Measurements from ENCODE around the gene MGA.

Gene MGA

DNA sequence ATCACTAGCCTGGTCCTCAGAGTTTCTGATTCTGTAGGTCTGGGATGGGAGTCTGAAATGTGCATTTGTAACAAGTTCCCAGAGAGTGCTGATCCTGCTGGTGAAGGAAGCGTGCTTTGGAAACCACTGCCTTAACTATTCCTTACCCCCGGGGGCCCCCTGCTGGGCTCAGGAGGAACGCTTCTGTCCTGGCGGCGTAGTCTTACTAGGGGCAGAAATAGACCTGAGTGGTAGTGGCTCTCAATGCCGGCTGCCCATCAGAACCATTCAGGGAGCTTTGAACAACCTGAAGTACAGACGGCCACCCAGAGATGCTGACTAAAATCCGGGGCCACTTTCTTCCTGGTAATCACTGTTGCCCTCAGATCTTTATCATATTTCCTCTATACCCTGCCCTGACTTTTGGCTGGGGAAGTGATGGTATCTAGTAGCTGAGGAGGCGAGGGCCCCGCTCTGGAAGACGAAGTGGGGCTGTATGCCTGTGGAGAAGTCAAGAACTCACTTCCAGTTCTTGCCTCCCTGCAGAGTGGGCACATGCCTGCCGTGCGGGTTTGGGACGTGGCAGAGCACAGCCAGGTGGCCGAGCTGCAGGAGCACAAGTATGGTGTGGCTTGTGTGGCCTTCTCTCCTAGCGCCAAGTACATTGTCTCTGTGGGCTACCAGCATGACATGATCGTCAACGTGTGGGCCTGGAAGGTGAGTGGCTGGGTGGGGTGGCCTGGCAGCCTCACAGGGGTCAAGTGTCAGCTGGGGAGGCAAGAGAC, 151.4 kb downstream of the MGA start:
- DNase-seq, result peak; percentile 86

DNA sequence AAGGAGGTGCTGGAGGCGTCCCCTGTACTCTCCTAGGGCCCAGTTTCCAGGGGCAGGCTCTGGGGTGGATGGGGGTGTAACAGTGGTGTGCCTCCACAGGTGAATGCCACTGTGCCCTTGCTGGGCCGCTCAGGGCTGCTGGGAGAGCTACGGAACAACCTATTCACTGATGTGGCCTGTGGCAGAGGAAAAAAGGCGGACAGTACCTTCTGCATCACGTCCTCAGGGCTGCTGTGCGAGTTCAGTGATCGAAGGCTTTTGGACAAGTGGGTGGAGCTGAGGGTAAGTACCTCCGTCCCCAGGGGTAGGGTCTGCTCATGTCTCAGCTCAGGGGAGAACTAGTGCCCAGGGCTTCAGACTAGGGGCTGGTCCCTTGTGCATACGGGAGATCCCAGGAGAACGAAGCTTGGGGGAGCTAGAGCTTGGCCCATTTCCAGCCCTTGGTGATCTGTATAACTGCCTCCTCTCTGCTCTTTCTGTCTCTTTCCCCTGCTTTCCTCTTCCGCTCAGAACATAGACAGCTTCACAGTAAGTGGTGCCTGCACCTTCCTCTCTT, 152.7 kb downstream of the MGA start:
- DNase-seq, result no peak

DNA sequence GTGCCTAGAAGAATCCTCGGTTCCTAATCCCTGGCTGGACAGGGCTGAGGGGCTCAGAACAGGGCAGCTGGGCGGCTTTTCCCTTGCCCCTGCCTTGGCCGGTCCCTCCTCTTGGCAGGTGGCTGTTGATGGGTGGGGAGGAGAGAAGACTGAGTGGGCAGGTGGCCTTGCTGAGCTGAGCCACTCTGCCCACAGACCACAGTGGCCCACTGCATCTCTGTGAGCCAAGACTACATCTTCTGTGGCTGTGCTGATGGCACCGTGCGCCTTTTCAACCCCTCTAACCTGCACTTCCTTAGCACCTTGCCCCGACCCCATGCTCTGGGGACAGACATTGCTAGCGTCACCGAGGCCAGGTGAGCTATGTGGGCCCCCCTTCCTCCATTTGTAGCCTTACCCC, 153.2 kb downstream of the MGA start:
- DNase-seq, result no peak

DNA sequence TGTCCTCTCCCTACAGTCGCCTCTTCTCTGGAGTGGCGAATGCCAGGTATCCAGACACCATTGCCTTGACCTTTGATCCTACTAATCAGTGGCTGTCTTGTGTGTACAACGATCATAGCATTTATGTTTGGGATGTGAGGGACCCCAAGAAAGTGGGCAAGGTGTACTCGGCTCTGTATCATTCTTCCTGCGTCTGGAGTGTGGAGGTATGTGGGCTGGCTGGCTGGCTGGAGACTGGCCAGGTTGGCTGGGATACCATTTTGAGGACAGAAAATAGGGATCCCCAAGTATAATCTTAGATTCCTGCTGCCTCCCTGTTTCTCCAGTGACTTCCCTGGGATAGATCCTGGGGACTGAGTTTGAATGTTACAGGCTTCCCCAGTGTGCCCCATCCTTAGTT, 154.3 kb downstream of the MGA start:
- no peak for DNase-seq

DNA sequence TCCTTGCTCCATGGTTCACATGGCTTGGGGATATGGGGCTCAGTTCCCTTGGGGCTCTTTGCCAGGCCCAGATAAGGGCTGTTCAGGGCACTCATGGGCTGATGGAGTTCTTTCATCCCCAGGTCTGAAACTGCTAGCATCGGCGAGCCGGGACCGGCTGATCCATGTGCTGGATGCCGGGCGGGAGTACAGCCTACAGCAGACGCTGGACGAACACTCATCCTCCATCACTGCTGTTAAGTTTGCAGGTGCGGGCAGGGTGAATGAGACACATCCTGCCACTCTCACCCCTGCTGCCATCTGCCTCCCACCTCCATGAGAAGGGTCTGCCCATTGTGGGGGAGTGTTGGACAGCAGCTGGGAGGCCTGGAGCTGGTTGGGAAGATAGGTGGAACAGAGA, 156.6 kb downstream of the MGA start:
- DNase-seq, result no peak

DNA sequence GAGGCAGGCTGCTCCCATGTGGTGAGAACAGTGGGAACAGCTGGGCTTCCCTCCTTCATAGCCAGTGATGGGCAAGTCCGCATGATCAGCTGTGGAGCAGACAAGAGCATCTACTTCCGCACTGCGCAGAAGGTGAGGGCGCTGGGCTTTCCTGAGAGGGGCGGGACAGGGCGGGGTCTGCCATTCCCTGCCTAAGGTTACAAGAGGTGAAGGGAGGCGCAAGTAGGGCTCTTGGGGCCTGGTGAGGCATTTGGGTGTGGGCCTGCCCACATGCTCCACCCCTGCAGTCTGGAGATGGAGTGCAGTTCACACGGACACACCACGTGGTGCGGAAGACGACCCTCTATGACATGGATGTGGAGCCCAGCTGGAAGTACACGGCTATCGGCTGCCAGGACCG, 157.1 kb downstream of the MGA start:
- DNase-seq, result no peak

DNA sequence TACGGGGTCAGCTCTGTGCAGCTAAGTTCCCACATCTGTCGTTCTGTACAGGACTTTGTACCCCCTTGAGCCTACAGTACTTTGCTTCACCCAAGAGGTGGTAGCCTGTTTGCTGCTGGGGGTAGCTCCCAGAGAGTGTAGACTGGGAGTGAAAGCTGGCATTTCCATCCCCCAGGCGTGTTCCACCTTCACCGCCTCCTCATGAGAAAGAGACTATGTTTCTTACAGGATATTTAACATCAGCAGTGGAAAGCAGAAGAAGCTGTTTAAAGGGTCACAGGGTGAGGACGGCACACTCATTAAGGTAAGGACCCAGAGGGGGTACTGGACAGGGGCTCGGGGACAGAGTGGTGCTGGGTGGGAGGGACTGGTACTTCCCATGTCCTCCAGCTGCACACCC, 157.6 kb downstream of the MGA start:
- DNase-seq, result no peak

DNA sequence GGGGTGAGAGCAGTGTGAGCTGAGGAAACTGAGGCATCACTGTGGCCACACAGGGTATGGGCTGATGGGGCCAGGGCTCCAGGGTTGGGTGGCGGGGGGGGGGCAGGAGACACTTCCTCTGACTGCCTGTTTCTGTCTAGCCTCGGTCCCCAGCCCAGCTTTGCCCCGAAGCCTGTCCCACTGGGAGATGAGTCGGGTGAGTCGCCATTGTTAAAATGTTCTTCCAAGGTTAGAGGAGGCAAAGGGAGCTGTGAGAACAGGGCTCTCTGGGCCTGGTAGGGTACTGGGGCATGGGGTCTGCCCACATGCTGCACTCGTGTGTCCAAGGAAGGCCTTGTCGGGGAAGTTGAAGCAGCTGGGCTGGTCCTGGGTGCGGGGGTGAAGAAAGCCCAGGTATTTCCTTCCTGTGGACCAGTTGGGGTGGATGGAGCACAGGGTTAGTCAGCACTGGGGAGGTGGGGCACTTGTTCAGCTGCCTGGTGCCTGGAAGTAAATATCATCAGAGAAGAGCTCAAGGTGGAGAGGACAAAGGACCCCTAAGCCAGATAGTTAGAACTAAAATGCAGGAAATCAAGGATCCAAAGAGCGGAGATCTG, 159.3 kb downstream of the MGA start:
- no peak for DNase-seq

DNA sequence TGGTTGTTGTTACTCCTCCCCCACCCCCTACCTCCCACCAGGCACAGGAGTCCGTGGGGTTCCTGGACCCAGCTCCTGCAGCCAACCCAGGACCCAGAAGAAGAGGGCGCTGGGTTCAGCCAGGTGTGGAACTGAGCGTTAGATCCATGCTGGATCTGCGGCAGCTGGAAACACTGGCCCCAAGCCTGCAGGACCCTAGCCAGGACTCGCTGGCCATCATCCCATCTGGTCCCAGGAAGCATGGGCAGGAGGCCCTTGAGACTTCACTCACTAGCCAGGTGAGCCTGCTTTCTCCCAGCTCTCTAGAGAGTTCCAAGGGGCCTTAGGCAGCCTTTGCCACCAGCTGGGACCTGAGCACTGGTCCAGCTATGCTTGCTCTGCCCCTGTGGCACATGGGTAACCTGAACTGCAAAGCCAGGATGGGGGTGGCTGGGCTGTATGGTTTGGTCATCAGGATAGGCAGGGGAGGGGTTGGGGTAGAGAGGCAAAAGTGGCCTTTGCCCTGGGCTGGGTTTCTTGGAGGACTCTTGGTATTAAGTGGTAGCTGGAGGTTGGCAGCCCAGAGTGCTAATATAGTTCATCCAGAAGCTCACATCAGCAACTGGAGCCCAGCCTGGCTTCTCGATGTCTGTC, 160.7 kb downstream of the MGA start:
- no peak for DNase-seq

DNA sequence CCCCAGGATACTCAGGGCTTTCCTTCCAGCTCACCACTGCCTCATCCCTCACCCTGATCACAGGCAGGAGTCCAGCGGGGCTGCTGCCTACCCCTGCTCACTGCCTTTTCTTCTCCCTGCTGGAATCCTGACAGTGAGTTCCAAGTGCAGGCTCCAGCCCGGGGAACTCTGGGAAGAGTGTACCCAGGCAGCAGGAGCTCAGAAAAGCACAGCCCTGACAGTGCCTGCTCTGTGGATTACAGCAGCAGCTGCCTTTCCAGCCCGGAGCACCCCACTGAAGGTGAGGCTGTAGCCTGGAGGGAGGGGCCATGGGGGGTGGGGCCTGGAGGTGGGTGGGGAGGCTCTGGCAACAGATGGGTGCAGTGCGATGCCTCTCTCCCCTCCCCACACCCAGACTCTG, 161.6 kb downstream of the MGA start:
- DNase-seq, result no peak

DNA sequence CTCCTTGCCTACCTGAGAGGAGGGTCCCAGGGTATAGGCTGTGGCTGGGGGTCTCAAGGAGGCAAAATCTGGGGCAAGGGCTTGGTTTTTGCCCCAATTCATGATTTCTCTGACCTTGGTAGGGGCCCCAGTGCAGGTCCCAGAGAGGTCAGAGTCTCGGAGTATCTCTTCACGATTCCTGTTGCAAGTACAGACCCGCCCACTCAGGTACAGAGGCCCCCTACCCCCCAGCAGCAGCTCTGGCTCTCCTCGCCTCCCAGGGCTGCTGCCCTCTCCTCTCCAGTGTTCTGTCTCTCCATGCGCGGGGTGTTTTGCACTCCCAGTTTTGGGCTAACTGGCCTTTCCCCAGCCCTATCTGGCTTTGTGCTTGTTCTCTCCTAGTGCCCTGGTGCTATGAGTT, 162.3 kb downstream of the MGA start:
- DNase-seq, result no peak
